Measurements from ENCODE around the gene MYG1. TPM values are rescaled to one million over a fixed set of nuclear protein-coding genes. Genes with fewer than 3 reads are reported as not detected.

MYG1 gene
- total and polyA plus RNA-seq, 2 of the 13 experiments (the other 11 are each of a cell fraction or from before 2014, with no cell fraction given): 38.6 to 58.0 TPM

GRCh38 chr12:53352331-53353256 lies 53.1 kb downstream of the MYG1 start (continued):
- TF ChIP-seq KLF6 (CRISPR knock-in tag; IDR thresholded peaks at IDR 0.05): no peak
- no peak for TF ChIP-seq ZBTB42 (CRISPR knock-in tag; IDR thresholded peaks at IDR 0.05)
- no peak for TF ChIP-seq ZNF777 (CRISPR knock-in tag; IDR thresholded peaks at IDR 0.05)
- peak; percentile 16 for TF ChIP-seq XRCC5 (optimal IDR thresholded peaks at IDR 0.05; ENCODE audit: low read length)
- no peak for TF ChIP-seq ZFP1 (CRISPR knock-in tag; IDR thresholded peaks at IDR 0.05)
- TF ChIP-seq ZMYM2 (CRISPR knock-in tag; IDR thresholded peaks at IDR 0.05): no peak
- TF ChIP-seq MEF2D (CRISPR knock-in tag; IDR thresholded peaks at IDR 0.05): 0 out of 2 replicates have a peak, but pooled peaks have one; percentile 29
- no peak for TF ChIP-seq ZSCAN20 (CRISPR knock-in tag; IDR thresholded peaks at IDR 0.05; ENCODE audit: borderline replicate concordance)
- TF ChIP-seq ZMAT3 (CRISPR knock-in tag; conservative IDR thresholded peaks at IDR 0.05): no peak
- no peak for TF ChIP-seq ZIK1 (CRISPR knock-in tag; IDR thresholded peaks at IDR 0.05; ENCODE audit: borderline replicate concordance, low read depth)
- TF ChIP-seq ZBTB49 (CRISPR knock-in tag; IDR thresholded peaks at IDR 0.05; ENCODE audit: borderline replicate concordance): no peak
- TF ChIP-seq ZMYM4 (CRISPR knock-in tag; IDR thresholded peaks at IDR 0.05): no peak
- TF ChIP-seq ZBTB7A (CRISPR knock-in tag; IDR thresholded peaks at IDR 0.05): no peak

Measured in HepG2 (cell line).